Measurements from ENCODE around the gene ANXA9.
A peak's percentile ranks its signal among the peaks of the same experiment; 100 is the strongest.

The ANXA9 gene

DNA sequence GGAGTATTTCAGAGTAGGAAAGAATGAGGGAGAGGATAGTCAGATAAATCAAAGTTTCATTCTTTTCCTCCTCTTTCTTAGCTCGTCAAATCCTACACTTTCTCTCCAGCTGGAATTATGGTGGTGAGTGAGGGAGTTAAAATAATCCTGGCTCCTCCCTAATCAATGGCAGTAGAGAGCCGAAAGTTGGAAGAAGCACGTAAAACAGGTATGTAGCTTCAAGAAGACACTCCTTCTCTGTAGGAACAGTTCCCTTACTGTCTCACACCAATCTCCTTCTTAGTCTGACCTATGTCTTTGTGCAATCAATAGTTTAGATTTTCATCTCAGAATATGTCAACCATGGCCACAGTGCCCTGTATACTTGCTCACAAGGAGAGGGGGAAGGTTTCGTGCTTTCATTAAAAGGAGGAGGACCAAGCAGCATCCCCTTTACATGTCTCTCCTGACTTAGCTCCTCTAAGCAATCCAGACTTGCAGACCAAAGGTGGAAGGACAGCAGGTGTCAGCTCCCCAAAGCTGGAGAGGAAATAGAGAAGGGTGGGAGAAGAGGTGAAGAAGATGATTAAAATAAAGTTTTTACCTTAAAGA is 23.7 kb downstream of the ANXA9 start:
- no peak for DNase-seq

DNA sequence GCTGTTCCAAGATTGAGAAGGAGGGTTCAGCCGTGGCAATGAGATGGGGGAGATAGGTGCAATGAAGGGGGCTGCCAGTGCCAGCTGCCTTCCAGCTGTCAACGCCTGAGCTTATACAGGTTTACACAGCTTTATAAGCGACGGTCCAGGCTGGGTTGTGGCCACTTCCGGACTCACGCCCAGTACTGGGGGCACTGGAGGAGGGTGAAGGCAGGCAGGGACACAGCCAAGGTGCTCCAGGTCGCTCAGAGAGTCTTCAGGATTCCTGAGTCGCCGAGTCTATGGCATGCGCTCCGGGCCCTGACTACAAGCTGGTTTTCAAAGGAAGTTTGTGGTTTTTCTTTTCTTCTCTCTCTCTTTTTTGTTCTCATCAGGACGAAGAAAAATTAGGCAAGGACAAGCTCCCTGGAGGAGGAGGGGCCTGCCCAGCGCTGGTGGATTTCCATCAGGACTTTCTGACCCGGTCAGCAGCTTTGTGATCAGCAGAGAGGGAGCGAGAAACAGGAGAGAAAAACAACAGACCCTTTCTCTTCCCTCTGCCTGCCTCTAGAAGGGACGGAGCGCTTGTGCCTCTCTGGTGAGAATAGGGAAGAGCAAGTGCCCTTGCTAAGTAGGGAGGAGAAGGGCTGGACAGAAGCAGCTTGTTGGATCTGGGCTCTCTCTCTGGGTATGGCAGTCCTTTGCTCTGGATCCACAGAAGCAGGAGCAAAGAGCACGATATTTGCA is 24.4 kb downstream of the ANXA9 start, which contains the start of gene MINDY1:
TSS of gene MINDY1 (minus strand) at position 576 of the 726 bp plus-strand sequence. CDS start 4,285 bp downstream, outside the sequence.
- DNase-seq = peak; percentile 84

DNA sequence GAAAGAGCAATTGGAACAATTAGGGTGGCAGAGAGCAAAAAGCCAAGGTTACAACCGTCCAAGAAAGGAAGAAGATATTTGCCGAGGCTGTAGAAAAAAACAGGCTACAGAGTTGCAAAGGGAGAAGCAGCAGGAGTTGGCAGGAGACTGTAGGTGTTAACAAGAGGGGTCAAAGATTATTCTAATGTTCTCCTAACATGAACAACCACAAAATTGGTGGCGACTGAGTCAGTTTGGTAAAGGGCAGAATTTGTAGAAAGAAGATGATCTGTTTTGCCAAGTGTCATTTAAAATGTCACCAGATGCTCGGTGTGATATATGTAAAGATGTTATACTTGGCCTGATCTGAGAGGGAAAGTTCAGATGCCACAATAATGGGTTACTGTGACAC is 25.8 kb downstream of the ANXA9 start:
- DNase-seq = no peak

DNA sequence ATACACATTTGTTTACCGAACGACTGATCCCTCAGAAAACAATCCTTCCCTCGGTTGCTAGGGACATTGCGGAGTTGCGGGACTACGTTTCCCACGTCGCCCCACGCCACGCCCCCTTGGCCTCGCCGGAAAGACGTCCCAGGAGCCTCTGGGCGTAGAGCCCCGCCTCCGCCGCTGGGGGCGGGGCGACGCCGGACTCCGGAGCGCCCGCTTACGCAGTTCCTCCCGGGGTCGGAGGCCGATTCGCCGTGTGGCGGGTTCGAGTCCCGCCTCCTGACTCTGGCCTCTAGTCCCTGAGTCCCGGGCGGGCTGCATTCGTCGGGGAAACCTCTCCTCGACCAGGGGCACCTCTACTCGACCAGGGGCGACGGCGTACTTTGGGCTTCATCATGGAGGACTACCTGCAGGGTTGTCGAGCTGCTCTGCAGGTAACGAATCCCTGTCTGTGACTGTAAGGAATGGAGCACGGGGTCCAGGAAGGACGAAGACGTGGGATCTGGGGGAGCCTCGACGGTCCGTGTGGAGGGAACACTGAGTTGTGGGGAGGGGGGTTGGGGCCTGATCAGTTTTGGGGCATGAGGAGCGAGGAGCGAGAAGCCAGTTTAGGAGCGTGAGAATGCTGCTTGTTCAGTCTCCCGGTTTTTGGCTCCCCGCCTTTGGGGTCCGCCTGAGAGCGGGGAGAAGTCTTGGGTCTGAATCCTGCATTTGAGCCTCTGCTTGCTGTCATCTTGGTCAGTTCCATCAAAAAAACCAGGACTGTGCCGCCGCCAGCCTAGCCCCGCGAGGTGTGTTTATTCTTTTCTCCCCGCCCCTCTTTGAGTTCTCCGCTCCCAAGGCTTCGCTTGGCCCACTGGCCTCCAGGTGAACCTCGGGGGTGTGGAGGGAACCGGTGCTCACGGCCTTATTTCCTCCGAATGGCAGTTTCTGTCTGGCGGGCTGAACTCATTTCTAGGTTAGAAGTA is 26.4 kb downstream of the ANXA9 start, which contains the start of gene PRUNE1:
TSS of gene PRUNE1 (plus strand) at position 206 of the 962 bp plus-strand sequence. CDS start at position 390, 184 bp downstream.
- peak; percentile 93 for DNase-seq

DNA sequence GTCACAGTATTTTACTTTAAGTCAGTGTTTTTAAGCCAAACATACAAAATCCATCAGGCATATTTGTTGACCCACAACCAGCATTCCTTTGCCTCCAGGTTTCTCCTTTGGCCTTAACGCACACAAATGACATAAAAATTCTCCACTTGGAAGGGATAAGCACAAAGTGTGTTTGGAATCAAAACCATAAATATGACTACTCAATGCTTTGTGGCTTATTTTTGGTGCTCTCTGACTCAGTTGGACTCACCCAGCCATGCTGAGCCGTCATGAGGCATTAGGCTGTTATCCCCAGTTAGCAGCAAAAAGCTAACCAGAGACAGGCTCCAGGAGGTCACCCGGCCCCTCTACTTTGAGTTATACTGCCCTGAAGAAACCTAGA is 27.1 kb downstream of the ANXA9 start:
- DNase-seq = no peak

DNA sequence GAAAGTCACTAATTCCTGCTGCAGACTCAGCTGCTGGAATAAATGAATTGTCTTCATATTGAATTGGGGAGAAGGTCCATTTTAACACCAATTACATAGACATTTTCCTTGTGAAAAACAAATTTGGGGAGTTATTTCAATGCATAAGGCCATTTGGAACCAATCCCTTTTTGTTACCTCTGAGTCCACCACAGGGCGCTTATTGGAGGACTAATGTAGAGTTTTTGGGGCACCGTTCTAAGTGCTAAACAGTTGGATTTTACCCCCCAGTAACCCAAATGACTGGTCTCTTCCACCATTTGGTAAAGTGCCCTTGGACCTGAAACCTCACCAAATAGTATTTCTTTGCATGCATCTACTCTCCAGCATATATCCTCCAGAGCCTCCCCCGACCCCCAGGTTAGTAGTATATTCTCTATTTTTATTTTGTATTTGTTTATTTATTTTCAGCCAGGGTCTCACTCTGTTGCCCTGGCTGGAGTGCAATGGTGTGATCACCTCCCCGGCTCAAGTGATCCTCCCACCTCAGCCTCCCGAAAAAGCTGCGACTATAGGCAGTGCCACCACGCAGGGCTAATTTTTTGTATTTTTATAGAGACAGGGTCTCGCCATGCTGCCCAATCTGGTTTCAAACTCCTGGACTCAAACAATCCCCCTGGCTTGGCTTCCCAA is 27.7 kb downstream of the ANXA9 start:
- DNase-seq = no peak

DNA sequence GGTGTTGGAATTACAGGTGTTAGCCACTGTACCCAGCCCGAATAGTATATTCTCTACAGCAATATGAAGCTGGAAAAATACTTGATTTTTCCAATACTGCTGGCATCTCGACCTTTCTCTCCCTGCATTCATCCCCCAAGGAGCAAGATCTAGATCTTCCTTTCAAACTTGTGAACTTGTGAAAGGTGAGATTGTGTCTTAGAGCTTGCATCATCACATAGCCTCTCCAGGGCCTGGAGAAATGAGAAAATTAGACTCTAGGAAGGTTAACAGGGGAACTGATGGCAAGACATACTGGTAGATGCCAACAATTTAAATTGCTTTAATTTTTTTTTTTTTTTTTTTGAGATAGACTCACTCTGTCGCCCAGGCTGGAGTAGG is 28.2 kb downstream of the ANXA9 start:
- DNase-seq = no peak

DNA sequence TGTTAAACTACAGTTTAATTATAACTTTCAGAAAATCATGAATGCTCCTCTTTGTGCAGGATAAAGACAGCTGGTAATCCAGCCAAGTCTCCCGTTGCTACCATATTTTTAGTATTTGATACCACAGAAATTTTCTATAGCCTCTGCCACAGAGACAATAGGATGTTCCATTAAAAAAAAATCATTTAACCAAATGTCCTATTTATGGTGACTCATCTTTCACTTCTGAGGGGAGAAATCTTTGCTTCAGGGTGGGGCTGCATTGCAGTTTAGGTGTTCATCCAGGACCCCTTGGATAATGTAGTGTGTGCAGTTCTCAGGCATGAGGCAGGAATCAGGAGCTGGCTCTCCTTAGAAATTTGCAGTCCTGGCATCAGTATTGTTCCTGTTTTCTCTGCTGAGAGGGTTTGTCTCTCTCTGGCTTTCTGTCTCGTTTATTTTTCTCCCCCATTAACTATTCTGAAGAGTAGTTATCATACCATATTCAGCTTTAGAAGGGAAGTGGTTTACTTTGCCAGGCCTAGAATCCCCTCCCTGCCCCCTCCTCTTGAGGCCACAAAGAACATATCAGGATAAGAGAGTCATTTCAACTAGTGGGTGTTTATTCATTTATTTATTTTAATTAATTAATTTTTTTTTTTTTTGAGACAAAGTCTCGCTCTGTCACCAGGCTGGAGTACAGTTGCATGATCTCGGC is 29.2 kb downstream of the ANXA9 start:
- no peak for DNase-seq

DNA sequence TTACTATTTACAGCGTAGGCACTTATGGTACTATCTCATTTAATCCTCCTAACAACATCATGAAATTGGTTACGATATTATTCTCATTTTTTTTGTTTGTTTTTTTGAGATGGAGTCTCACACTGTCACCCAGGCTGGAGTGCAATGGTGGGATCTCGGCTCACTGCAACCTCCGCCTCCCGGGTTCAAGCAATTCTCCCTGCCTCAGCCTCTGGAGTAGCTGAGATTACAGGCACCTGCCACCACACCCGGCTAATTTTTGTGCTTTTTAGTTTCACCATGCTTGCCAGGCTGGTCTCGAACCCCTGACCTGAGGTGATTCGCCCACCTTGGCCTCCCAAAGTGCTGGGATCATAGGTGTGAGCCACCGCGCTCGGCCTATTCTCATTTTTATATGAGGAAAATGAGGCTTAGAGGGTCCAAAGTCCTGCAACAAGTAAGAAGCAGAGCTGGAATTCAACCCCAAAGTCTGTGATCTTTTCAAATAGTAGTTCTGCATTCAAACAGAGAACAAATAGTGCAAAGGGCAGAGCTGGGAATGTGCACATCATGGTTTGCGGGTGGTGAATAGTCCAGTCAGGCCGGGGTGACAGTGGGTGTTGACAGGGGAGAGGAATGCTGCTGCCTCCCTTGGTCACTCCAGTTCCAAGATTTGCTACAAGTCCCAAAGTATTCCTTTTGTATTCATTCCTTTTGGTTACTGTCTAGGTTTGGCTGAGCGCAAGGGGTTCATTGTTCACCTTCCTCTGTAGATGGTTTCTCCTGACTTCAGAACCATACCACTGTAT is 30.8 kb downstream of the ANXA9 start:
- no peak for DNase-seq

DNA sequence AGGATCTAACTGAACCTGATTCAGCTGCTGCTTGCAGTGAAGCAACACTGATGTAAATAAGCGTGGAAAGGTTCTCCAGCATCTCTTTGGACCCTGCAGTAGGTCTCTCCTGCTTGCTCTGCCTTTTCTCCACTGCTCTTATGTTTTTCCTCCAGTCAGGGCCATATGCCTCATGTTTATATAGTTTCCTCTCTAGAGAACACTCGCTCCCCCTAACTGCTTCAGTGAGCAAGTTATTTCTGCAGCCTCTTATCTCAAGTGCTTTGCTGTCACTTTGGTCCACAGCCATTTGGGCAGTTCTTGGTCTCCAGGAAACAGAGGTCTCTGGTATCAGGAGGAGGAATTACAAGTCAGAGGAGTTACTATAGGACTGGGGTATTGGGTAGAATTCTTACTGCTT is 31.4 kb downstream of the ANXA9 start:
- peak; percentile 96 for DNase-seq

DNA sequence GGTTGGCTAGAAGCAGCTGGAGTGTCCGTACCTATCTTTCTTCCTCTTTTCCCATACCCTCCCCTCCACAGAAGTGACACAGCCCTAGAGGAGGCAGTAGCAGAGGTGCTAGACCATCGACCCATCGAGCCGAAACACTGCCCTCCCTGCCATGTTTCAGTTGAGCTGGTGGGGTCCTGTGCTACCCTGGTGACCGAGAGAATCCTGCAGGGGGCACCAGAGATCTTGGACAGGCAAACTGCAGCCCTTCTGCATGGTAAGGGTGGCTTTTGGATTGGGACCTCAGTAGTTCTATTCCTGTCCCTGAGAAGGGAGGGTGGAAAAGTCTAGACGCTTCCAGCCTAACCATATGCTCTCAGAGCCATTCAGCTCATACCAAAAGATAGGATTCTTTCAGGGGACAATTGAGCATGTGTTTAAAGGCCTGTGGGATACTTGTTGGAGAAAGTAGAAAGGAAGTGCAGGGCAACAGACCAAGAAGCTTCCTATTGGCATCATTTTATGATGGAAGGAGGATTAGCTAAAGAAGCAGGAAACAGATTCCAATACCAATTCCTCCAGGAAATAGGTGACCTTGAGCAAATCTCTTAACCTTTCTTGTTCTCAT is 42.6 kb downstream of the ANXA9 start:
- DNase-seq = peak; percentile 38

DNA sequence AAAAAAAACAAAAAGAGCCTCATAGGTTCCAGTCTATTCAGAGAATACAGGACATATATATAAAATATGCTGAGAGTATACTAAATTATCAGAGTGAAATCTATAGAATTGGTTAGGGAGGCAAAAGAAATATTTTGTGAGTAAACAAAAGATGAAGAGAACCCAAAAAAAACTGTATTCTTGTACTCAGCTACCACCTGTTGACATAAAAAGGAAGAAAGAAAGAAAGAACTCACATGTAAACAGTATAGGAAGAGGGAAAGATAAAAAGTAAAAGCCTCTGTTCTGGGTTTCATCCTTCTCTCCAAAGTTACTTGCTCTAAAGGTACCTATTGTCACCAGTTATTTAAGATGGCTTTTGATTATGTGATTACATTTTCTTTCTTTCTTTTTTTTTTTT is 44.4 kb downstream of the ANXA9 start:
- no peak for DNase-seq

DNA sequence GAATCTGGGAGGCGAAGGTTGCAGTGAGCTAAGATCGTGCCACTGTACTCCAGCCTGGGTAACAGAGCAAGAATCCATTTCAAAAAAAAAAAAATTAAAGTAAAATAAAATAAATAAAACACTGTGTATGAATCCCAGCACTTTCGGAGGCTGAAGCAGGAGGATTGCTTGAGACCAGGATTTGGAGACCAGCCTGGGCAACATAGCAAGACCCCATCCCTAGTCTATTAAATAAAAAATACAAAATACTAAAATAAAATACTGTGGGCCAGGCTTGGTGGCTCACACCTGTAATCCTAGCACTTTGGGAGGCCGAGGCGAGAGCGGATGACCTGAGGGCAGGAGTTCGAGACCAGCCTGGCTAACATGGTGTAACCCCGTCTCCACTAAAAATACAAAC is 50.1 kb downstream of the ANXA9 start:
- DNase-seq = no peak

DNA sequence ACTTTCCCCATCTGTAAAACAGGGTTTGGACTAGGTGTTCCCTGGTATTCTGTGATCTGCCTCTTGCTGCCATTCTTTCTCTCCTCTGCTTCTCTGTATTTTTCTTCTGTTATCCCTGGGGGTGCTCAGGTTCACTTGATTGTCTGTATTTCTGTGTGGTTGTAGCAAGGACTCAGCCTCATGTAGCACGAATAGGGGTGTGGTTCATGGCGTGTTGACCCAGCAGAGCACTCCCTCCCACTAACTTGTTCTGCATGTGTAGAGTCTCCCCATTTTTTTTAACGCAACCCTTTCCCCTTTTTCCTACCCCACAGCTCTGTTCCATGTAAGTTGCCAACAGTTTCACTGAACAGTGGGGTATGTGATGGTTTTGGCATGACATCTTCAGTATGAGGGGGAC is 53.1 kb downstream of the ANXA9 start:
- DNase-seq = no peak

DNA sequence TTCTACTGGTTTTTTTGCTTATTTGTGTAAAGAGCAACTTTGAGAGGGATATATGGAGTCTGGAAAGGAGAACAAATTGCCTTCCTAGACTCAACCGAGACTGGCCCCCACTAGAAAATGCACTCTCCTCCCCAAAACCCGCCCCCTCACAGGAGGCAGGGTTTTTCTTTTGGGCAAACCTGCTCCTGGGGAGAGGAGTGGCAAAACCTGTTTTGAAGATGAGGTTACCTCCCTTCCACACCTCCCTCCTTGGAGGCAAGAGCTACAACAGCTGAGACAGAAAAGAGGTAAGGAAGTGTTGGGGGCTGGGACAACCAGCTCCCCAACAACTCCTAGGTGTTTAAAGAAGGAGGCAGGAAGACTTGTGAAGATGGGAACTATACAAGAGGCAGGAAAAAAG is 54.3 kb downstream of the ANXA9 start, which contains the start of gene BNIPL:
TSS of gene BNIPL (plus strand) at position 231 of the 400 bp plus-strand sequence. CDS start at position 371, 140 bp downstream.
- DNase-seq = no peak

DNA sequence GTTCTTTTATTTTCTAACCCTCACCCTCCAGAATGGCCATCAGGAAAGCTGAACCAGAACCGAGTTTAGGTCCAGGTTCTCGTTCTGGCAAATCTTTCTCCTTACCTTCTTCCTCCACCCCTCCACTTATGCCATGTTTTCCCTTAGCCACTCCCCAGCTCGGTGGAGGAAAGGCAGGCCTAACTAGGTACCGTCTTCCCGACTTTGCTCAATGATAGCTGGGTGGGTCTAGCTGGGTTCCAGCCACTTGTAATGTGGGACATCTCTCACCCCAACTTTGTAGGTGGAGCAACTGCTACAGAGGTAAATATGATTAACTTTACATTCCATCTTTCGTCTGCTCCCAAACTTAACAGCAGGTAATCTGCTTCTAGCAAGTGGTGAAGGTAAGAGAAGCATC is 54.9 kb downstream of the ANXA9 start:
- DNase-seq = no peak

DNA sequence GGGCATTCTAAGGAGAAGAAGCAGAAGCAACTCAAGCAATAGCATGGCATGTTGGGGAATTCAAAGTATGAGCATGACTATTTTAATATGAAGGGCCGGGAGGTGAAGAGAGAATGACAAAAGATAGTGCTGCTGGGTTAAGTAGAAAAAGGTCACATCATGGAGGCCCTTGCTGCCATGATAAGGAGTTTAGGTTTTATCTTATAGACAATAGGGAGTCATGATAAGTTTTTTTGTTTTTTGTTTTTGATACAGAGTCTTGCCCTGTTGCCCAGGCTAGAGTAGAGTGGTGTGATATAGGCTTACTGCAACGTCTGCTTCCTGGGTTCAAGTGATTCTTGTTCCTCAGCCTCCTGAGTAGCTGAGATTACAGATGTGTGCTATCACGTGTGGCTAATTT is 57.4 kb downstream of the ANXA9 start:
- no peak for DNase-seq

DNA sequence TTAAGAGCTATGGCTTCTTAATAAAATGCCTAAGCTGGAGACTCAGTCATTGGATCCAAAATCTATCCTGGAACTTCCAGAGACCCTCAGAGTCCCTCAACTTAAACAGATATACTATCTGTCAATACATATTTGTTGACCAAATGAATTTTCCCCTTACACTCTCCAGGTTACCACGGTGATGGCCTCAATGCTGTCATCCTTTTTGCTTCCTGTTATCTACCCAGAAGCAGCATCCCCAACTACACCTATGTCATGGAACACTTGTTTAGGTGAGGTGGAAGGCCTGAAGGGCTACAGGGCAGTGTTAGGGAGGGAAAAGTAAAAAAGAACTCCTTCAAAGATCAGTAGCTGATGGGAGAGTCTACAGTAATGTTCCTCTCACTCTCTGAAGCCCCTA is 61.1 kb downstream of the ANXA9 start:
- no peak for DNase-seq
